ENCODE results near the gene PDZK1.

PDZK1 gene

DNA sequence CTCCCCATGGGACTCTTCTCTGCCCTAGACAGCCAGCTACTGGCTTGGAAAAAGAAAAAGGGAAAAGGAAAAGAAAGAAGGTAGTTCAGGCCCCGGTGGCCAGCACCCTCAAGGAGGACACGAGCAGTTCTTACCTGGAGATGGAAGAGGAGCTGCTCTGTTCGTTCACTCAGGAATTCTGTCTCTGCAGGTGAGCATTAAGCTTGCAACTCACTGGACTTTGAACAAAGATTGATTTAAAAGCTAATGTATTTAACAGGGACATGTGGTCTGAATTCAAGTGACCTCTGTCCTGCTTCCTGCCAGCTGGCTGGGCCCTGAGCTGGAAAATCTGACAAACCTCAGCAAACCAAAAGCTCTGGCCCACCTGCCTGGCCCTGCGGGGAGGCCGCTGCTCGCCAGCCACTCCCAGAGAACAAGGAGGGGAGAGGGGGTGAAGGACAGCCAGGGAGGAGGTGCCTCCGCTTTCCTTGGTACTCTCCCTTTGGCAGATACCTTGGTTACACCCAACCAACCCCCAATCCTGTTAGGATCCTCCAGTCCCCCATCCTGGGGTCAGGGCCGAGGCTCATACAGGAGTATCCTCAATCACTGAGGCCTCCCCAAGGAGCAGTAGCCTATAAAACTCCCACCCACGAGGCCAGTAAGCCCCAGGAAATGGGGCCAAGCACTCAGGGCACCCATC is at the start of gene PDZK1:
Gene PDZK1, minus strand, starts transcription at position 186 of the 685 bp plus-strand sequence. CDS start 19,347 bp downstream, outside the sequence.
- no peak for DNase-seq (ENCODE audit: low spot score)
- in situ Hi-C loops (cut with MboI; ENCODE audit: low sequenced_read_pairs, unreplicated experiment) = no loop called here
- TF ChIP-seq, protein P1, sequence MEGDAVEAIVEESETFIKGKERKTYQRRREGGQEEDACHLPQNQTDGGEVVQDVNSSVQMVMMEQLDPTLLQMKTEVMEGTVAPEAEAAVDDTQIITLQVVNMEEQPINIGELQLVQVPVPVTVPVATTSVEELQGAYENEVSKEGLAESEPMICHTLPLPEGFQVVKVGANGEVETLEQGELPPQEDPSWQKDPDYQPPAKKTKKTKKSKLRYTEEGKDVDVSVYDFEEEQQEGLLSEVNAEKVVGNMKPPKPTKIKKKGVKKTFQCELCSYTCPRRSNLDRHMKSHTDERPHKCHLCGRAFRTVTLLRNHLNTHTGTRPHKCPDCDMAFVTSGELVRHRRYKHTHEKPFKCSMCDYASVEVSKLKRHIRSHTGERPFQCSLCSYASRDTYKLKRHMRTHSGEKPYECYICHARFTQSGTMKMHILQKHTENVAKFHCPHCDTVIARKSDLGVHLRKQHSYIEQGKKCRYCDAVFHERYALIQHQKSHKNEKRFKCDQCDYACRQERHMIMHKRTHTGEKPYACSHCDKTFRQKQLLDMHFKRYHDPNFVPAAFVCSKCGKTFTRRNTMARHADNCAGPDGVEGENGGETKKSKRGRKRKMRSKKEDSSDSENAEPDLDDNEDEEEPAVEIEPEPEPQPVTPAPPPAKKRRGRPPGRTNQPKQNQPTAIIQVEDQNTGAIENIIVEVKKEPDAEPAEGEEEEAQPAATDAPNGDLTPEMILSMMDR (IDR thresholded peaks at IDR 0.05; ENCODE audit: borderline replicate concordance, control extremely low read depth, extremely low read depth, insufficient read depth, missing control alignments) = no peak

DNA sequence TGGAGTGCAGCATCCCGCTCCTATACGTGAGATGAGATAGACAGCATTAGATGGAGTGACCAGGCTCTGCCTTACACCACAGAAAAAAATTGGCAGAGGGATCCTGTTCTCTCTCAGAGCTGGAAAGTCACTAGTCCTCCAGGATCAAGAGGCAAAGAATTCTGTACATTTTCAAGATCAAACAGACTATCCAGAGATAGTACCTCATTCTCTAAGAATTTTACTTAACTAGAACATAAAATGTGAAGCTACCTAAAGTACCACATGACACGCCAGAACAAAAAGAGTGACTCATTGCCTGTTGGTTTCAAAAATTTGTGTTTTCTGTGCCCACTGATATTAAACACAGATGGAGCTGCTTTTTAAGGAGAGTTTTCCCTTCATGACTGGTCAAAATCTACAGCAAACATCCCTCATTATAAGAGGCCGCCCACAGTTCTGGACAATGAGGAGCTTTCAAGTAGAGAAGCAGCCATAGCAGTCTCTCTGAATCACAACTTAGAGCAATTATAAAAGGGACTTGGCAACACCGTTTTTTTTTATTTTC is 44.4 kb upstream of the PDZK1 start:
- TF ChIP-seq, protein P1 (IDR thresholded peaks at IDR 0.05; ENCODE audit: borderline replicate concordance, control extremely low read depth, extremely low read depth, insufficient read depth, missing control alignments) = no peak
- no peak for DNase-seq (ENCODE audit: low spot score)
- in situ Hi-C loops (cut with MboI; ENCODE audit: low sequenced_read_pairs, unreplicated experiment) = no loop called here

DNA sequence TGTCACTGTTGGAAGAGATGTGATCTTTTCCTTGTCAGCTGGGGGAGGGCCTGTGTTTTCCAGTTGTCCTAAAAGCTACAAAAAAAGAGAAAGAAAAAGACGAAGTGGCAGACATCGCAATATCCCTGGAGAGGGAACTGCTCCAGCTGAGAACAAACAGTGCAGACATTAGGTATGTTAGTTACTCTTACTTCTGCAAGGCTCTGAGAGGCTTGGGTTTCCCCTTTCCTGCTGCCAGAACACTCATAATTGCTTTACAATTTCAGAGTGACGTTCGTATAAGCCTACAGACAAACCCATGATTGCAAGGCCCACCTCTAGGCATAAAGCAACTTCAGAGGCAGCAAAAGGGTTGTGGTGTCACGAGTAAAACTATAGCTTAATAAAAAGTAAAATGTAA is 43.3 kb upstream of the PDZK1 start:
- TF ChIP-seq, protein P1 (IDR thresholded peaks at IDR 0.05; ENCODE audit: borderline replicate concordance, control extremely low read depth, extremely low read depth, insufficient read depth, missing control alignments) = no peak

DNA sequence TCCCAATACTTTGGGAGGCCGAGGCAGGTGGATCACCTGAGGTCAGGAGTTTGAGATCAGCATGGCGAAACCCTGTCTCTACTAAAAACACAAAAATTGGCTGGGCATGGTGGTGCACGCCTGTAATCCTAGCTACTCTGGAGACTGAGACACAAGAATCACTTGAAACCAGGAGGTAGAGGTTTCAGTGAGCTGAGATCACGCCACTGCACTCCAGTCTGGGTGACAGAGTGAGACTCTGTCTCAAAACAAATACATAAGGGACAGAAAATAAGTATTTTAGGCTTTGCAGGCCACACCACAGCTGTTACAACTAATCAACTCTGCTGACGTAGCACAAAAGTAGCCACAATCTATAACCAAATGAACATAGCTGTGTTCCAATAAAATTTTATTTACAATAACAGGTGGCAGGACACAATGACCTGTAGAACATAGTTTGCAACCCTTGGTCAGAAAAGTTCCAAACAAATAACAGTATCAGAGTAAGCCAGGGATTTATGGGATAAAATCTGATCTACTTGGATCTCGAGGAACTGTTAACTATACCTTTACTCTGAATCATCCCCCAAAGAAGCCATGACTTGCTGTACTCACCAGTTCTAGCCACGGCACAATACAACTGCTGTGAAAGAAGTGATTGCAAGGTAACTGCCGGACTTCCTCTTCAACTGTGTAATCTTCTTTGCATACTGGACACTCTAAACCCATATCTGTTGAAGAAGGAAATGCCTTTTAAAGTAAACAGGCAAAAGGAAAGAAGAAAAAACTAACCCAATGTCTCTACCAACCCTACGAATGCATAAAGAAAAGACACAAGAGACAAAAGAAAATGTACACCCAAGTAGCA is 40.5 kb upstream of the PDZK1 start:
- TF ChIP-seq, protein P1 (IDR thresholded peaks at IDR 0.05; ENCODE audit: borderline replicate concordance, control extremely low read depth, extremely low read depth, insufficient read depth, missing control alignments) = no peak
- DNase-seq (ENCODE audit: low spot score) = no peak
- in situ Hi-C loops (cut with MboI; ENCODE audit: low sequenced_read_pairs, unreplicated experiment) = no loop called here

More for the DNA sequence above, 43.3 kb upstream of the PDZK1 start:
- in situ Hi-C loops (cut with MboI; ENCODE audit: low sequenced_read_pairs, unreplicated experiment) = no loop called here
- DNase-seq (ENCODE audit: low spot score) = no peak

DNA sequence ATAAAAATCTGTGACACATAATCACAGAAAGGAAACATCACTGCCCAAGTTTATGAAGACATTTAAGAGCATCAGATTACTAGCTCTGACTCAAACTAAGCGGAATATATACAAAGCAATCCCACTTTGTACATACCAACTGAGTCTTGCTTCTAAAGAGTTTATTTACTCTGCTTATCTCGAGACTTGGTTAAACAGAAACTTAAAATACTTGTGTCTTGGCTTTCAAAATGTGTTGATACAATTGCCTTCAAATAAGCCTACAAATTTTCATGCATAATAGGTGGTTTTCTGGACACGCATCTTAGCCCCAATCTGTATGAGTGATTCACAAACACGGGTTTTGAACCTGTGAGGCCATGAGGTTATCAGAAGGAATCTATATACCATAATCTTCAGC is 33.1 kb upstream of the PDZK1 start:
- in situ Hi-C loops (cut with MboI; ENCODE audit: low sequenced_read_pairs, unreplicated experiment) = no loop called here
- TF ChIP-seq, protein P1 (IDR thresholded peaks at IDR 0.05; ENCODE audit: borderline replicate concordance, control extremely low read depth, extremely low read depth, insufficient read depth, missing control alignments) = no peak
- DNase-seq (ENCODE audit: low spot score) = no peak

DNA sequence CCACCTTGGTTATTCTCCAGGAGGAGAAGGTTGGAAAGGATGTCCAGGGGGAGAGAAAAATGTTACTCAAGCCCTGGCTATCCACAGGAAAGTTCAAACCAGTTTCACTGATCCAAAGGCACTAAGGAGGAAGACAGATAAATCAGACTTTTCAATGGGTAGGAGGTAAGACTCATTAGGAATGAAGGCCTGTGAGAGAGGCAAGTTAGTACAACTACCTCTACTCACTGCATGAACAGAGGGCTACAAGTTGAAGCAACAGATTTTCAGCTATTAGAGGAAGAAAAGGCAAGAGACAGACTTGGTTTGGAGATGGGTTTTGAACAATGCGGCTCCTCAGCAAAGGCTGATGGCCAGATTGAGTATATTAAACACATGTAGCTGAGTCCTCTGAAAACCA is 29.0 kb upstream of the PDZK1 start:
- in situ Hi-C loops (cut with MboI; ENCODE audit: low sequenced_read_pairs, unreplicated experiment) = no loop called here
- no peak for DNase-seq (ENCODE audit: low spot score)

More for the DNA sequence above, 29.0 kb upstream of the PDZK1 start:
- TF ChIP-seq, protein P1 (IDR thresholded peaks at IDR 0.05; ENCODE audit: borderline replicate concordance, control extremely low read depth, extremely low read depth, insufficient read depth, missing control alignments) = no peak

Data from GM13976 (cell line).